Breast epithelium (tissue), 3 donors: ENCODE results near the gene HOPX.

ENCODE experiments used
- POLR2A ChIP-seq: fragments of 450-650 bp; IDR thresholded peaks from one replicate; pipeline ENCODE4 v1.6.1; 2016; ENCODE audit warnings: antibody characterized with exemption, mild to moderate bottlenecking, moderate library complexity
- POLR2AphosphoS5 ChIP-seq, 3 donors: sonication (generic); formaldehyde crosslinking; IDR thresholded peaks; one replicate each; pipeline ENCODE4 v1.6.1; 2017; ENCODE audit warnings: antibody characterized with exemption in 3 of 3
- TF ChIP-seq, protein P1 (sequence below), 3 donors: fragments of 450-650 bp; IDR thresholded peaks; one replicate each; pipeline ENCODE4 v1.5.1; 2016 to 2017; ENCODE audit warnings: antibody characterized with exemption in 3 of 3, mild to moderate bottlenecking in 3 of 3, moderate library complexity in 3 of 3

DNA sequence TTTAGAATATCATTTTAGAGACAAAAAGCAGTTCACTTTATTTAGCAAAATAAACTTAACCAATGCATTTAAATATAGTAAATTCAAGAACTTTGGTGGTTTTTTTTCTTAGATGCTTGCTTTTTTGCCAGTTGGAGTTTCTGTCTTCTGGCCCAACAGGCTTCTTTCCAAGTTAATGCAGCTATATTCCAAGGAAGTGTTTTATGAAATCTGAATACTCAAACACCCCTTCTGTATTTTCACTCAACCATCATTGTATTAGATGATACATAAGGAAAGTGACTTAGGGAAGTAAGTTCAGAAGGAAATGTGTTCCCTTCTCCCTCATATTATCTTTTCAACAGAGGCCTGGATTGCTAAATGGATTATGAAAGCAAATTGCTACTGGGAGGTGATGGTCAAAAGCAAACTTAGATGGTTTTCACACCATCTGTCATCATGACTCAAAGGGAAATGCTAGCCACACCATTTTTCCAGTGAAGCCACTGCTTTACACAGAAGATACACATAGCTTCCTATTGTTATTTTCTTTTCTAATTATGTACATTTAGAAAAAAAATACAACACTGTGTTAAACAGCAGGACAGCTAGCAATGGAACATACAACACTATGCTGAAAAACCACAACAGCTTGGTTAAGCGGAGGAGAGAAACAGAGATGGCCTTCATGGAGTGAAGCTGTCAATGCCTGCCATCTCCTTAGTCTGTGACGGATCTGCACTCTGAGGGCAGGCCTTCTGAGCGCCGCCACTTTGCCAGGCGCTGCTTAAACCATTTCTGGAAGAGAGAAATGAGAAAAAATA lies 32.9 kb downstream of the HOPX start:
- no peak for TF ChIP-seq POLR2A
- TF ChIP-seq, protein P1, sequence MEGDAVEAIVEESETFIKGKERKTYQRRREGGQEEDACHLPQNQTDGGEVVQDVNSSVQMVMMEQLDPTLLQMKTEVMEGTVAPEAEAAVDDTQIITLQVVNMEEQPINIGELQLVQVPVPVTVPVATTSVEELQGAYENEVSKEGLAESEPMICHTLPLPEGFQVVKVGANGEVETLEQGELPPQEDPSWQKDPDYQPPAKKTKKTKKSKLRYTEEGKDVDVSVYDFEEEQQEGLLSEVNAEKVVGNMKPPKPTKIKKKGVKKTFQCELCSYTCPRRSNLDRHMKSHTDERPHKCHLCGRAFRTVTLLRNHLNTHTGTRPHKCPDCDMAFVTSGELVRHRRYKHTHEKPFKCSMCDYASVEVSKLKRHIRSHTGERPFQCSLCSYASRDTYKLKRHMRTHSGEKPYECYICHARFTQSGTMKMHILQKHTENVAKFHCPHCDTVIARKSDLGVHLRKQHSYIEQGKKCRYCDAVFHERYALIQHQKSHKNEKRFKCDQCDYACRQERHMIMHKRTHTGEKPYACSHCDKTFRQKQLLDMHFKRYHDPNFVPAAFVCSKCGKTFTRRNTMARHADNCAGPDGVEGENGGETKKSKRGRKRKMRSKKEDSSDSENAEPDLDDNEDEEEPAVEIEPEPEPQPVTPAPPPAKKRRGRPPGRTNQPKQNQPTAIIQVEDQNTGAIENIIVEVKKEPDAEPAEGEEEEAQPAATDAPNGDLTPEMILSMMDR (IDR thresholded peaks at IDR 0.05) = no peak
- TF ChIP-seq POLR2AphosphoS5 (IDR thresholded peaks at IDR 0.05) = no peak
